ENCODE data around the gene FAAP20.

The FAAP20 gene

DNA sequence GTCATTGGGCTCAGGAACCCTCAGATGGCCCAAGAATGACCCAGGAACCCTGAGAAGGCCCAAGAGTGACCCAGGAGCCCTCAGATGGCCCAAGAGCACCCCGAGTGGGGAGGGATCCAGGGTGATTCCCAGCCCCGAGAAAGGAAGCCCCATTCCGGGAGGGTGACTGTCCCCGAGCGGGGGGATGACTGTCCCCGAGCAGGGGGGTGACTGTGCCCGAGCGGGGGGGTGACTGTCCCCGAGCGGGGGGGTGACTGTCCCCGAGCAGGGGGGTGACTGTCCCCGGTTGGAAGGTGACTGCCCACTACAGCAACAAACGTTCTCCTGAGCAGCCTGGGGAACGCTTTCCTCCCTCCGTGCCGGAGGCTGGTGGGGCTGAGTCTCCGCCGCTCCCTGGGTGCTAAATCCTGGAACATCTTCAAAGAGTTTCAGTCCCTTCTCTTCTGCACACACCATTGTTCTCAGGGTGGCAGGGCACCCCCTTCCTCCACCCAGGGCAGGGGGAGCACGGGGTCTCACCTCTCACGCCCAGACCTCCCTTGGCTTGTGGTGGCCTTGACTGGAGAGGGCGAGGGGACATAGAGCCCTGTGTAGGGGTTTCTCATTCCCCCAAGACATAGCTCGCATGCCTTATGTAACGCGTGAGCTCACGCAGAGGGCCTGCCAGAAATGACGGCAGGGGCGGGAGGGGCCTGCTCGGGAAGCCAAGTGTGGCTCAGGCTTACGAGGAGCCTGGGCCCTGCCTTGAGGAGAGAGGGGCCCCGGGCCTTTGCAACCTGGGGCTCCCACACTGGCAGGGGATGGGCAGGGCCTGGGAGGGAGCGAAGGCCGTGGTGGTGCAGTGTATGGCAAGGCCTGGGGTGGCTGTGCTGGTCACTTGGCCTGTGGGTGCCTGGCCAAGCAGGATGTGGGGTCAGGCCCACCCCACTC lies 19.3 kb upstream of the FAAP20 start:
- Histone ChIP-seq H3K27ac (no peak overlapping the region), H3K9me3 (ENCODE audit: severe bottlenecking) (no peaks in the 10 kb centered on the region), H3K36me3 (no peaks in the 10 kb centered on the region), H3K27me3 (ENCODE audit: insufficient read depth, low read depth, severe bottlenecking) (no peaks in the 10 kb centered on the region), H3K4me3 (ENCODE audit: low read depth, low read length) (no peak overlapping the region)
- TF ChIP-seq, protein P1, sequence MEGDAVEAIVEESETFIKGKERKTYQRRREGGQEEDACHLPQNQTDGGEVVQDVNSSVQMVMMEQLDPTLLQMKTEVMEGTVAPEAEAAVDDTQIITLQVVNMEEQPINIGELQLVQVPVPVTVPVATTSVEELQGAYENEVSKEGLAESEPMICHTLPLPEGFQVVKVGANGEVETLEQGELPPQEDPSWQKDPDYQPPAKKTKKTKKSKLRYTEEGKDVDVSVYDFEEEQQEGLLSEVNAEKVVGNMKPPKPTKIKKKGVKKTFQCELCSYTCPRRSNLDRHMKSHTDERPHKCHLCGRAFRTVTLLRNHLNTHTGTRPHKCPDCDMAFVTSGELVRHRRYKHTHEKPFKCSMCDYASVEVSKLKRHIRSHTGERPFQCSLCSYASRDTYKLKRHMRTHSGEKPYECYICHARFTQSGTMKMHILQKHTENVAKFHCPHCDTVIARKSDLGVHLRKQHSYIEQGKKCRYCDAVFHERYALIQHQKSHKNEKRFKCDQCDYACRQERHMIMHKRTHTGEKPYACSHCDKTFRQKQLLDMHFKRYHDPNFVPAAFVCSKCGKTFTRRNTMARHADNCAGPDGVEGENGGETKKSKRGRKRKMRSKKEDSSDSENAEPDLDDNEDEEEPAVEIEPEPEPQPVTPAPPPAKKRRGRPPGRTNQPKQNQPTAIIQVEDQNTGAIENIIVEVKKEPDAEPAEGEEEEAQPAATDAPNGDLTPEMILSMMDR (IDR thresholded peaks at IDR 0.05; ENCODE audit: low read depth, low read length), result no peak
- no peak for DNase-seq

DNA sequence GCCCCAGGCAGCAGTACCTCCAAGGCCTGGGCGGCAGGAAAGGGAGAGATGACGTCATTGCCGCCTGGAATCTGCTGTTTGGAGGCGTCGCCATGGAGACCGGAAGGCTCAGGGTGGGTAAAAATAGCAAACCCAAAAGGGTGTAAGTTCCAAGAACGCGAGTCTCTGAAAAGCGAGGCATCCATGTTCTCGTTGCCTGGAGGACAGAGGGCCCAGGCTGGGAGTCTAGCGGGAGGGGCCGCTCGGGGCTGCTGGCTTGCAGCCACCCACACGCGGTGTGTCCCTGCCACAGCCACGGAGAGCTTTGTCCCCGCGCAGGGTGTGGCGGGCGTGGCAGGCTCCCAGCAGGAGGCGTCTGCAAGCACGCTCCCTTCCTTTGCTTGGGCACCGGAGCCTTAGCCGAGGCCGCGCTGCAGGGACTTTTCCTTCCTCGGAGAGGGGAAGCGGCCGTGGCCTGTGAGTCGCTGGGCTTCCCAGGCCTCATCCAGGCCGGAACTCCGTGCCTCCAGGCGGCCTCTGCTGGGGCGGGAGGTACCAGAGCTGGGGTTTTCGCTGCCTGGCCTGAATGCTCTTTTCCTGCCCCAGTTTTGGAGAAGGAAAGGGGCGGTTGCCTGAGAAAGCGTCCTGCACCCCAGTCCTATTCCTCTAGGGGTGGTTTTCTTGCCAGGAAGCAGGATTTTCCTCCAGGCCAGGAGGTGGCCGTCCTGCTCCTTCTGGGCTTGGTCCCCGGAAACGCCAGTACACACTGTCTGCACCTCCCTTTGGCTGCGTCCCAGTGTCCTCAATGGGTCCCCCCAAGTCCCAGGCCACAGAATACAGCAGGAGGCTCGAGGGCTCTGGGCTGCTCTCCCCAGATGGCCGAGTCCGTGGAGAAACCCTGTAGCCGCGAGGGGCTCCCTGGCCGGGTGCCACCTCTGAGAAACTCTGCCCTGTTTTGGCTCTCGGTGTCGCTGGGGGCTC lies 18.2 kb upstream of the FAAP20 start:
- H3K27me3 ChIP-seq (ENCODE audit: insufficient read depth, low read depth, severe bottlenecking), result no peaks in the 10 kb centered on the region
- H3K27ac ChIP-seq, result no peak overlapping the region
- no peak for DNase-seq
- no peak overlapping the region for H3K4me3 ChIP-seq (ENCODE audit: low read depth, low read length)
- TF ChIP-seq, protein P1 (IDR thresholded peaks at IDR 0.05; ENCODE audit: low read depth, low read length), result no peak
- H3K9me3 ChIP-seq (ENCODE audit: severe bottlenecking), result no peaks in the 10 kb centered on the region
- no peaks in the 10 kb centered on the region for H3K36me3 ChIP-seq

GRCh38 chr1:2212274-2212531 lies 17.6 kb upstream of the FAAP20 start:
- no peak overlapping the region for H3K27ac ChIP-seq
- H3K9me3 ChIP-seq (ENCODE audit: severe bottlenecking), result no peaks in the 10 kb centered on the region
- H3K4me3 ChIP-seq (ENCODE audit: low read depth, low read length), result no peak overlapping the region
- DNase-seq, result no peak
- H3K27me3 ChIP-seq (ENCODE audit: insufficient read depth, low read depth, severe bottlenecking), result no peaks in the 10 kb centered on the region
- TF ChIP-seq, protein P1 (IDR thresholded peaks at IDR 0.05; ENCODE audit: low read depth, low read length), result no peak
- no peaks in the 10 kb centered on the region for H3K36me3 ChIP-seq

GRCh38 chr1:2210786-2211185 lies 16.2 kb upstream of the FAAP20 start:
- DNase-seq, result no peak
- H3K4me3 ChIP-seq (ENCODE audit: low read depth, low read length), result no peak overlapping the region
- no peaks in the 10 kb centered on the region for H3K9me3 ChIP-seq (ENCODE audit: severe bottlenecking)
- H3K27me3 ChIP-seq (ENCODE audit: insufficient read depth, low read depth, severe bottlenecking), result no peaks in the 10 kb centered on the region
- no peaks in the 10 kb centered on the region for H3K36me3 ChIP-seq
- H3K27ac ChIP-seq, result no peak overlapping the region
- TF ChIP-seq, protein P1 (IDR thresholded peaks at IDR 0.05; ENCODE audit: low read depth, low read length), result no peak

DNA sequence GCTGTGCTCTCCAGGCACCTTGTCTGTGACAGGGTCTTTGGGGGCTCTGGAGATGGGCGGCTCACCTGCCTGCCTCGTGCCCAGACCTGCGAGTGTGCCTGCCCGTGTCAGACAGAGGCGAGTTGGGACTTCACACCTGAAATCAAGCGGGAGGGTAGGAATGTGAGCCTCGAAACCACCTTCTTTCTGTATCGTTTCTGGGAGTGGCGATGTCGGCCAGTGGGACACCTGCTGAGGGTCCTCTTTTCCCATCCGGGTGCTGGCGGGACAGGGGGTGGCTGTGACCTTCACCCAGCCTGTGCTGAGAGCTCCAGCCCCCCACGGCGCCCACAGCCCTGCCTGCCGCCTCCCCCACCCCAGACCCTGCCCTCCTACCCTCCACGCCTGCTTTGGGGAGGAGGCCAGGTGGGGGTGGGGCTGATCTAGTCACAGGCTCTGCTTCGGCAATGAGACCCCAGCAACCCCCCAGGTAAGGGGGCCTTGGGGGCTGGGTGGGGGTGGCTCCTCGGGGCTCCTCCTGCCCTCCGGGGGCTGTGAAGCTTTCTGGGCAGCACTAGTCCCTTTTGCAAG lies 15.6 kb upstream of the FAAP20 start:
- DNase-seq, result no peak
- no peak overlapping the region for H3K27ac ChIP-seq
- TF ChIP-seq, protein P1 (IDR thresholded peaks at IDR 0.05; ENCODE audit: low read depth, low read length), result no peak
- H3K9me3 ChIP-seq (ENCODE audit: severe bottlenecking), result no peaks in the 10 kb centered on the region
- H3K27me3 ChIP-seq (ENCODE audit: insufficient read depth, low read depth, severe bottlenecking), result no peaks in the 10 kb centered on the region
- H3K36me3 ChIP-seq, result no peaks in the 10 kb centered on the region
- H3K4me3 ChIP-seq (ENCODE audit: low read depth, low read length), result no peak overlapping the region
